ENCODE measurements around the gene ARMH4. TPM values are rescaled to one million over a fixed set of nuclear protein-coding genes. Genes with fewer than 3 reads are reported as not detected.

Gene ARMH4
- total RNA-seq, 1 experiment from 2014 or later: 7.8 TPM

DNA sequence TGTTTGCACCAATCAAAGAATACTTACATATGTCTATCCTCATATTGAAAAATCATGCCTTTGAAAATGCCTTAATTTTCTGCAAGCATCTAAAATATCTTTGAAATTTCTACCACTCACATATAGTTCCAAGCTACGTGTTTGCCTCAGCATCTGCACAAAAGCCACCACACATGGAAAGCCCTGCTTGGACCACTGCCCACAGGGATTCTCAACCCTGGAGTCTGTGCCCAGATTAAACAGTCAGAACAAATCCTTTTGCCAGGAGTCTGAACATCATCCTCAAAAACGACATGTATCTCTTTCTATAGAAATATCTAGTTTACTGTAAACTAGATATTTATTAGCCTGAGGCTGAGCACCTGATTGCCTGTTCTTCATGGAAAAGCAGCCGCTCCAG, 32.6 kb downstream of the ARMH4 start:
- Histone ChIP-seq H3K27ac (ENCODE audit: low read depth, low read length, poor library complexity, severe bottlenecking) (no peak overlapping the region), H3K36me3 (ENCODE audit: insufficient read depth, low read length, poor library complexity, severe bottlenecking) (no peaks in the 10 kb centered on the region), H3K27me3 (replicated peaks; ENCODE audit: insufficient read depth, low read depth, low read length, poor library complexity) (no peaks in the 10 kb centered on the region), H3K4me1 (ENCODE audit: insufficient read depth, low read length, poor library complexity, severe bottlenecking) (no peaks in the 10 kb centered on the region), H3K9me3 (ENCODE audit: low read depth, low read length, poor library complexity, severe bottlenecking) (no peaks in the 10 kb centered on the region), H3K4me3 (ENCODE audit: low read depth, low read length, poor library complexity, severe bottlenecking) (no peak overlapping the region)
- ChIA-PET CTCF (no interaction called here), POLR2A (ENCODE audit: low non-redundant PET) (no interaction called here)
- BruUV-seq (replicated peaks): no TSS peak
- intact Hi-C loops (cut with micrococcal nuclease; ENCODE audit: unreplicated experiment): no loop called here
- no peak for DNase-seq (ENCODE audit: low spot score)
- no peak for TF ChIP-seq EZH2 (IDR thresholded peaks at IDR 0.05; ENCODE audit: borderline replicate concordance, low read depth, low read length, poor library complexity, severe bottlenecking)
- TF ChIP-seq, protein P1, sequence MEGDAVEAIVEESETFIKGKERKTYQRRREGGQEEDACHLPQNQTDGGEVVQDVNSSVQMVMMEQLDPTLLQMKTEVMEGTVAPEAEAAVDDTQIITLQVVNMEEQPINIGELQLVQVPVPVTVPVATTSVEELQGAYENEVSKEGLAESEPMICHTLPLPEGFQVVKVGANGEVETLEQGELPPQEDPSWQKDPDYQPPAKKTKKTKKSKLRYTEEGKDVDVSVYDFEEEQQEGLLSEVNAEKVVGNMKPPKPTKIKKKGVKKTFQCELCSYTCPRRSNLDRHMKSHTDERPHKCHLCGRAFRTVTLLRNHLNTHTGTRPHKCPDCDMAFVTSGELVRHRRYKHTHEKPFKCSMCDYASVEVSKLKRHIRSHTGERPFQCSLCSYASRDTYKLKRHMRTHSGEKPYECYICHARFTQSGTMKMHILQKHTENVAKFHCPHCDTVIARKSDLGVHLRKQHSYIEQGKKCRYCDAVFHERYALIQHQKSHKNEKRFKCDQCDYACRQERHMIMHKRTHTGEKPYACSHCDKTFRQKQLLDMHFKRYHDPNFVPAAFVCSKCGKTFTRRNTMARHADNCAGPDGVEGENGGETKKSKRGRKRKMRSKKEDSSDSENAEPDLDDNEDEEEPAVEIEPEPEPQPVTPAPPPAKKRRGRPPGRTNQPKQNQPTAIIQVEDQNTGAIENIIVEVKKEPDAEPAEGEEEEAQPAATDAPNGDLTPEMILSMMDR (conservative IDR thresholded peaks at IDR 0.05; ENCODE audit: low read depth, low read length): no peak

DNA sequence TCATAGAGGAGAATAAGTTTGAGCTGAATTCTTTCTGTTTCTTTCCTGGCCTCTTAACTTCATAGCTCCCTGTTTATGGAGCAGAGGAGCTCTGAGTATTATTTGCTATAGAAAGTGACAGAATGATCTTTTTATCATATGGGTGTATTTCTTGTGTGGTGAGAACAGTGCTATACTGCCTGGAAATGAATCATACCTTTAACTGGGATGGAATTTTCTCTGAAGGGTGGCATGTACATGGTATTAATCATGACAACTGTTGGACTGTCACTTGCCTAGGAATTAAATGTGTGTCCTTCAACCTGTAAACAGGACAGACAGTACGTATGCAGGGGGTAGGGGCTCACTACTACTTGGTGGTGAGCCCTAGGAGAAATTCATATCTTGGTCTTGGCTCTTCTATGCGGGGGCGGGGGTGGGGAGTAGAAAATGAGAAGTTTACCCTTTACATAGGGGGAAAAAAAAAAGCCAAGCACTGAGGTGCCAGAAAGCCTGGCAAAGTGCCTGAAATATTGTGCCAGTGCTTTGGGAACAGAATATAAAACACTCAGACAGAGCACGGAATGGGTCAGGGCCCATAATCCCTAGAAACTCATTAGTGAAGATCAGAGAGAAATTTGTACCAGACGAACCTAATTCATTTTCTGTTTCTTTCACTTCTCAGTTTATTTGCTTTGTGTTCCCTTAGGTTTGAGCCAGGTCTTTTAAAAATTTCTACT, 33.8 kb downstream of the ARMH4 start:
- intact Hi-C loops (cut with micrococcal nuclease; ENCODE audit: unreplicated experiment): no loop called here
- BruUV-seq (replicated peaks): no TSS peak
- no peak overlapping the region for H3K4me3 ChIP-seq (ENCODE audit: low read depth, low read length, poor library complexity, severe bottlenecking)
- no peaks in the 10 kb centered on the region for H3K36me3 ChIP-seq (ENCODE audit: insufficient read depth, low read length, poor library complexity, severe bottlenecking)
- DNase-seq (ENCODE audit: low spot score): no peak
- H3K27me3 ChIP-seq (replicated peaks; ENCODE audit: insufficient read depth, low read depth, low read length, poor library complexity): no peaks in the 10 kb centered on the region
- CTCF ChIA-PET: interaction anchor here (0.7 kb wide), 1 partner anchor 14 kb away, joined by 3 read pairs; no protein-coding TSS in a partner anchor
- TF ChIP-seq, protein P1 (conservative IDR thresholded peaks at IDR 0.05; ENCODE audit: low read depth, low read length): no peak
- no peak for TF ChIP-seq EZH2 (IDR thresholded peaks at IDR 0.05; ENCODE audit: borderline replicate concordance, low read depth, low read length, poor library complexity, severe bottlenecking)
- POLR2A ChIA-PET (ENCODE audit: low non-redundant PET): no interaction called here
- no peak overlapping the region for H3K27ac ChIP-seq (ENCODE audit: low read depth, low read length, poor library complexity, severe bottlenecking)
- no peaks in the 10 kb centered on the region for H3K4me1 ChIP-seq (ENCODE audit: insufficient read depth, low read length, poor library complexity, severe bottlenecking)
- no peaks in the 10 kb centered on the region for H3K9me3 ChIP-seq (ENCODE audit: low read depth, low read length, poor library complexity, severe bottlenecking)

GRCh38 chr14:58109744-58110143, 42.3 kb downstream of the ARMH4 start:
- ChIA-PET CTCF (no interaction called here), POLR2A (ENCODE audit: low non-redundant PET) (no interaction called here)
- Histone ChIP-seq H3K27me3 (replicated peaks; ENCODE audit: insufficient read depth, low read depth, low read length, poor library complexity) (no peaks in the 10 kb centered on the region), H3K9me3 (ENCODE audit: low read depth, low read length, poor library complexity, severe bottlenecking) (no peaks in the 10 kb centered on the region), H3K27ac (ENCODE audit: low read depth, low read length, poor library complexity, severe bottlenecking) (no peak overlapping the region), H3K36me3 (ENCODE audit: insufficient read depth, low read length, poor library complexity, severe bottlenecking) (no peaks in the 10 kb centered on the region), H3K4me3 (ENCODE audit: low read depth, low read length, poor library complexity, severe bottlenecking) (no peak overlapping the region), H3K4me1 (ENCODE audit: insufficient read depth, low read length, poor library complexity, severe bottlenecking) (no peaks in the 10 kb centered on the region)
- BruUV-seq (replicated peaks): no TSS peak
- no peak for TF ChIP-seq EZH2 (IDR thresholded peaks at IDR 0.05; ENCODE audit: borderline replicate concordance, low read depth, low read length, poor library complexity, severe bottlenecking)
- TF ChIP-seq, protein P1 (conservative IDR thresholded peaks at IDR 0.05; ENCODE audit: low read depth, low read length): no peak
- DNase-seq (ENCODE audit: low spot score): no peak
- intact Hi-C loops (cut with micrococcal nuclease; ENCODE audit: unreplicated experiment): loop anchor here (2.0 to 10.0 kb wide), 5 partner anchors 57 to 528 kb away; partner anchors contain the start of genes DACT1 and TOMM20L
